HG03280 (cell line): ENCODE results near the gene YRDC.
"Not testable (repeated sequence)": the region's sequence is repeated elsewhere in the genome, so short reads cannot be mapped to it uniquely, and the experiment has no call there.

Source experiments
- ATAC-seq: cut with Tn5 transposase; IDR thresholded peaks from one replicate; pipeline ENCODE4 v1.9.1; 2021; ENCODE audit warnings: mild to moderate bottlenecking, moderate library complexity; ENCODE audit not compliant: unreplicated experiment

Gene YRDC

GRCh38 chr1:37776946-37777516 is 31.0 kb downstream of the YRDC start:
- no peak for ATAC-seq

GRCh38 chr1:37771440-37771839 is 36.6 kb downstream of the YRDC start:
- ATAC-seq = not testable (repeated sequence)

GRCh38 chr1:37767488-37767887 is 40.5 kb downstream of the YRDC start:
- no peak for ATAC-seq

GRCh38 chr1:37765916-37766664 is 41.9 kb downstream of the YRDC start:
- no peak for ATAC-seq

- no peak for ATAC-seq
Measured at GRCh38 chr1:37764888-37765441, 43.0 kb downstream of the YRDC start, which contains the start of gene EPHA10. Gene EPHA10, minus strand, starts transcription at chr1:37765120. Its CDS starts 54 bp downstream, at chr1:37765066.

- no peak for ATAC-seq
Measured at GRCh38 chr1:37764414-37764825, 43.6 kb downstream of the YRDC start.

- no peak for ATAC-seq
Measured at GRCh38 chr1:37763791-37764413, 44.1 kb downstream of the YRDC start.

GRCh38 chr1:37762516-37762915 is 45.5 kb downstream of the YRDC start:
- no peak for ATAC-seq

GRCh38 chr1:37761416-37762095 is 46.5 kb downstream of the YRDC start:
- no peak for ATAC-seq

GRCh38 chr1:37759451-37759850 is 48.6 kb downstream of the YRDC start:
- ATAC-seq = no peak

- ATAC-seq = no peak
Measured at GRCh38 chr1:37755951-37756560, 52.0 kb downstream of the YRDC start.

- ATAC-seq = no peak
Measured at GRCh38 chr1:37755290-37755689, 52.7 kb downstream of the YRDC start.

GRCh38 chr1:37753473-37754321 is 54.3 kb downstream of the YRDC start:
- no peak for ATAC-seq
